Activated CD8-positive, alpha-beta memory T cell treated with anti-CD3 and anti-CD28 coated beads for 36 hours (primary cell): ENCODE data around the gene NRM. TPM values are rescaled to one million over a fixed set of nuclear protein-coding genes. Genes with fewer than 3 reads are reported as not detected.
"Not testable (repeated sequence)": the region's sequence is repeated elsewhere in the genome, so short reads cannot be mapped to it uniquely, and the experiment has no call there.

ENCODE experiments used
- CTCF ChIA-PET: fragments of 350-600 bp; sonication (Branson Sonifier 250); formaldehyde crosslinking; loops from one replicate; lab custom pipeline; 2021; ENCODE audit warnings: antibody characterized with exemption; lab: Charles Lee
- POLR2A ChIA-PET: fragments of 350-600 bp; sonication (Branson Sonifier 250); formaldehyde crosslinking; loops from one replicate; lab custom pipeline; 2021; ENCODE audit warnings: antibody characterized with exemption; lab: Charles Lee
- total RNA-seq, 2 experiments: library from RNA; stranded (reverse); gene quantifications; one replicate each; pipeline ENCODE4 v1.2.3, GENCODE V29; 2021

NRM gene
- total RNA-seq, 2 experiments from 2014 or later = 26.9 to 27.1 TPM

- POLR2A ChIA-PET = interaction anchor here (0.9 to 1.7 kb wide), 4 partner anchors 37 to 71 kb away, joined by 3 to 7 read pairs (median 4); no protein-coding TSS in a partner anchor
- CTCF ChIA-PET = interaction anchor here (1.0 to 6.2 kb wide), 5 partner anchors 33 to 67 kb away, joined by 3 to 49 read pairs (median 3); partner anchors contain the start of genes MDC1, MRPS18B, PPP1R10 and TUBB
Observed at GRCh38 chr6:30684386-30685156, 6.2 kb downstream of the NRM start.

GRCh38 chr6:30683980-30684338, 6.8 kb downstream of the NRM start:
- ChIA-PET POLR2A (interaction anchor here (1.0 to 5.7 kb wide), 2 partner anchors 37 to 68 kb away, joined by 3 to 98 read pairs; partner anchors contain the start of genes MDC1 and TUBB), CTCF (interaction anchor here (0.6 to 6.2 kb wide), 4 partner anchors 33 to 358 kb away, joined by 3 to 49 read pairs (median 3); partner anchors contain the start of genes MDC1 and TUBB)

DNA sequence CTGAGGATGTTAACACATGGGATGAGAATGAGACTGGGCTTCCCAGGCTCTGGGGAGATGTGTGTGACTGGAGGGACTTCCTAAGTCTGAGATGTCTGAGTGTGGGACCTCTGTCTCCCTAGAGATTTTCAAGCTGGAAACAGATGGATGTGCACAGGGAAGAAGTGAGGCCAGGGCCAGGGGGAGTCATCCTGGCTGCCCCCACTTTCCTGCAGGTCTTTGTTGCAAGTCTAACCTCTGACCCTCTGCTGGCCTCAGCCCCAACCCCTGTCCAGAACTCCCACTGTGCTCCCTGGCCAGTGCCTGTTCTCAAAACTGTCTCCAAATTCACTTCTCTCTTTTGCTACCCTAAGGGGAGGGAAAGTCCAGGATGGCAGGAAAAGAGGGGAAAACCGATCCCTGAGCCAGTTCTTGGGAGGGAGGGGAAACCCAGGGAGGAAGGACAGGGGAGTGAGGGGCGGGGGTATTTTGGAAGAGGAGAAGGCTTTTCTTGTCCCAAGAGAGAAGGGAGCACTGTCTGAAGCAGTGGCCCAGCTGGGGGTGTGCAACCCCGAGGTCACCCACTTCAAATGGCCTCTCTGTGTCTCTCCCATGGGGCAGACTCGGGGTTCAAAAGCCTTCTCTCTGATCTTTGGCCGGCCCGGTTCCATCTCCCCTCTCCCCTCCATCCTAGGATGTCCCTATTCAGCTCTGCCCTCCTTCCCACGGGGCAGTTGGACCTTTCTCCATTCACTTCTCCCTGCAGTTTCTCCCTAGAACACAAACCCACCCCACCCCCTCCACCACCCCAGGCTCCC, 7.4 kb downstream of the NRM start:
- ChIA-PET CTCF (interaction anchor here (0.6 to 6.2 kb wide), 7 partner anchors 34 to 359 kb away, joined by 3 to 49 read pairs (median 6); partner anchors contain the start of genes MDC1, MRPS18B, PPP1R10 and TUBB), POLR2A (interaction anchor here (0.6 to 5.7 kb wide), 4 partner anchors 37 to 68 kb away, joined by 3 to 98 read pairs (median 10); partner anchors contain the start of genes MDC1 and TUBB)

DNA sequence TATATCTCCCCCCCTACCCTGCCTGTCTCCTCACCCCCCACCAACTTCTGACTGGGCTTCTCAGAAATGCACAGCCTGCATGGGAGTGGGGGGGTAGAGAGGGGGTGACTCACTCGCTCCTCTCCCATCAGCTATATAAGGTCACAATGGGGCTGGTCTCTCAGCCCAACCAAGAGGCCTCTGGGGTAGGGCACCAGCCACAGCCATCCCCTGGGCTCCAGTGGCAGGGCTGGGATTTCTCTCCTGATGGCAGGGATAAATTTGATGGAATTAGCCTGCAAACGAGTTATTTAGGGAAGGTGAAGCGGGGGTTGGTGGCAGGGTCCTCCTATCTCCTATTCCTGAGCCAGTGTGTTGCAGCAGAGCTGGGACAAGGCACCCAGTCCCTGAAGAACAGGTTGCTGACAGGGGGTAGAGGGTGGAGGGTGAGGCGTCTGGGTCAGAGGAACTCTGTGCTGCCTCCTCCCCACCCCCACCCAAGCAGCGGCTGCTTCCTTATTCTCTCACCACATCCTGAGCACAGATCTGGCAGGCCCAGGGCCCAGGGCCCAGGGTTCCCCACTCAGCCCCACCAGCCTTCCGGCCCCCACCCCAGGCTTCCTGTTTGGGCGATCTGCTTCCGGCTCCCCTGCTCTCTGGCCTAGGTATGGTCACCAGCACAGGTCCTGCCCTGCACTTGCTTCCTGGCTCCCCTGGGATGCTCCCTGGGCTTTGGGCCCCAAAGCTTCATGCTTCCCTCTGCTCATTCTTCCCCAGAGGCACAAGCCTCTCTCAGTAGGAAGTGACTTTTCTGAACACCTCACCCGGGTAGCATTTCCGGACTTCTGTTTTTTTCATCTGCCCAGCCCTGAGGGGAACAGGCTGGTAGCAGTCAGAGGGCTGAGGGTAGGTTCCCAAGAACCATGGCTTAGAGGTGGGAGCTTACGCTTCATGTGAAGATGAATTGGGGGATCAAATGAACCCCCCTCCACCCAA, 8.4 kb downstream of the NRM start:
- ChIA-PET POLR2A (interaction anchor here (0.6 to 5.7 kb wide), 7 partner anchors 38 to 129 kb away, joined by 3 to 98 read pairs (median 3); partner anchors contain the start of genes MDC1, MRPS18B, PPP1R10 and TUBB), CTCF (interaction anchor here (0.7 to 6.2 kb wide), 10 partner anchors 10 to 140 kb away, joined by 3 to 49 read pairs (median 4); partner anchors contain the start of genes MDC1, MRPS18B, PPP1R10 and PRR3)

GRCh38 chr6:30681766-30682142, 9.0 kb downstream of the NRM start:
- POLR2A ChIA-PET = interaction anchor here (0.5 to 5.7 kb wide), 5 partner anchors 35 to 130 kb away, joined by 3 to 98 read pairs (median 6); partner anchors contain the start of genes MDC1, MRPS18B, PPP1R10 and TUBB

DNA sequence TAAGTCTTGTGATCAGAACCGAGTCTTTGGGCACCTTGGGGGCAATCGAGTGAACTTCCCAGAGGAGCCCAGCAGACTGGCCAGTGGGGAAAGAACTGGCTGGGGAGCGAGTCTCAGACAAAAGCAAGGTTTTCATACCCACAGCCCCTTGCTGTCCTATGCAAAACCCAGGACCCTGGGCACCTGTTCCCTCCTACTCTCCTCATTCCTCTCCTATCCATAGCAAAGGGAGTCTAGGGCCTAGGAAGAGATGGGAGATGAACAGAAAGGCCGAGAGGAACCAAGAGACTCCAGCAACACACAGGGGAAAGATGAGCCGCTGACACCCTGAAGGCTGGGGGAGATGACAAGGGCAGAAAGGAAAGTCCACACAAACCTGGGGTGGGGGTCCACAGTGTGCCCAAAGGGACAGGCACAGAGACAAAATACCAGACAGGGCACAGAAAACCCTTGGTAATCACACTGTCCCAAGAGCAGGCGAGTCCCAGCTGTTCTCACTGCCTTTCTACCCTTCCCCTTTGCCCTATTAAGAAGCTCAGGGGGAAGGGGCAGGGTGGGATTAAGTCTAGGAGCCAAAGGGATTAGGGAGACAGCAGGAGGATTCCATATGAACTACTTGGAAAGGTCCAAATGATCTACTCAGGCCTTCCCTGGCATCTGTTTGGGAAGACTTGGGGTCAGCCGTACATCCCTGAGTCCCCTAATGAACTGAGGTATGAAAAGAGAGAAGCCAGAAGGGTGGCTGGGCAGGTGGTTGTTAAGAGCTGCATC, 10.8 kb downstream of the NRM start:
- CTCF ChIA-PET = interaction anchor here (0.6 to 6.2 kb wide), 11 partner anchors 11 to 276 kb away, joined by 3 to 64 read pairs (median 4); partner anchors contain the start of genes NRM and TUBB
- POLR2A ChIA-PET = interaction anchor here (1.3 to 5.7 kb wide), 3 partner anchors 9 to 41 kb away, joined by 3 to 98 read pairs (median 7); partner anchors contain the start of genes MDC1 and TUBB

More at GRCh38 chr6:30681766-30682142, 9.0 kb downstream of the NRM start:
- CTCF ChIA-PET = interaction anchor here (0.7 to 6.2 kb wide), 9 partner anchors 10 to 140 kb away, joined by 3 to 49 read pairs (median 4); partner anchors contain the start of genes MDC1, PRR3 and TUBB

DNA sequence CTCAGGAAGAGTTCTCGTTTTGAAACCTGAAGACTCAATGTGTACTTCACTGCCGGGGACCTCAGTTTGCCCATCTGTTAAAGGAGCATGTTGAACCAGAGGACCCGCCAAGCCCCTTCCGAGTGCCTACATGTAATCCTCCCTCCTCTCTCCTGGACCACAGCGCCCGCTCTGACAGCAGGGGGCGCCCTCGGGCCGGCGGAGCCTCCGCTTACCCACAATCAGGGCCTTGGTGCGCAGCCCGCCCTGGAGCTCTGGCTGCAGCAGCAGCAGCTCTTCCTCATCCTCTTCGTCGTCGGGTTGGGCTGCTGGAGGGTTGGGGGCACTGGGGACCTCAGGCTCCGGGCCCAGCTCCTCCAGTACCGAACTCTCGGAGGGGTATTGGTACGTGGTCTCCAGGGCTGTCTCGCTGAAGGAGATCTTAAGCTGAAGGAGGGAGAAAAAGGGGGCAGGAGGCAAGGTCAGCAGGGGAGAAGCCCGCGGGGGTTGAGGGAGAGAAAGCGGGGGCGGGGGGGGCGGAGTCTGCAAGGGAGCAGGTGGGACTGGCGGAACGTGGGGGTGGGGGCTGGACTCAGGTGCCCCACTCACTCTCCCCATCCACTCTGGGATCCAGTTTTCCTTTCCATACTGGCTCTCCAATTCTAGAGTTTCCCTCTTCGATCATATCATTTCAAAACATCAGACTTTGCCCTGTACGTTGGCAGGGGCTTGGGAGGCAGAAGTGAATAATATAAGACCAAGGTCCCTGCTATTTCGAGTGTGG, 11.6 kb downstream of the NRM start:
- ChIA-PET CTCF (interaction anchor here (0.6 to 3.2 kb wide), 24 partner anchors 9 to 408 kb away, joined by 3 to 64 read pairs (median 4); partner anchors contain the start of genes C6orf136, MDC1, MRPS18B and NRM), POLR2A (interaction anchor here (0.8 to 5.7 kb wide), 6 partner anchors 8 to 64 kb away, joined by 3 to 98 read pairs (median 5); partner anchors contain the start of genes MDC1, NRM and TUBB)

GRCh38 chr6:30676660-30677285, 14.0 kb downstream of the NRM start:
- ChIA-PET POLR2A (no interaction called here), CTCF (interaction anchor here (1.0 to 1.2 kb wide), 2 partner anchors 45 to 54 kb away, joined by 3 to 4 read pairs; no protein-coding TSS in a partner anchor)

DNA sequence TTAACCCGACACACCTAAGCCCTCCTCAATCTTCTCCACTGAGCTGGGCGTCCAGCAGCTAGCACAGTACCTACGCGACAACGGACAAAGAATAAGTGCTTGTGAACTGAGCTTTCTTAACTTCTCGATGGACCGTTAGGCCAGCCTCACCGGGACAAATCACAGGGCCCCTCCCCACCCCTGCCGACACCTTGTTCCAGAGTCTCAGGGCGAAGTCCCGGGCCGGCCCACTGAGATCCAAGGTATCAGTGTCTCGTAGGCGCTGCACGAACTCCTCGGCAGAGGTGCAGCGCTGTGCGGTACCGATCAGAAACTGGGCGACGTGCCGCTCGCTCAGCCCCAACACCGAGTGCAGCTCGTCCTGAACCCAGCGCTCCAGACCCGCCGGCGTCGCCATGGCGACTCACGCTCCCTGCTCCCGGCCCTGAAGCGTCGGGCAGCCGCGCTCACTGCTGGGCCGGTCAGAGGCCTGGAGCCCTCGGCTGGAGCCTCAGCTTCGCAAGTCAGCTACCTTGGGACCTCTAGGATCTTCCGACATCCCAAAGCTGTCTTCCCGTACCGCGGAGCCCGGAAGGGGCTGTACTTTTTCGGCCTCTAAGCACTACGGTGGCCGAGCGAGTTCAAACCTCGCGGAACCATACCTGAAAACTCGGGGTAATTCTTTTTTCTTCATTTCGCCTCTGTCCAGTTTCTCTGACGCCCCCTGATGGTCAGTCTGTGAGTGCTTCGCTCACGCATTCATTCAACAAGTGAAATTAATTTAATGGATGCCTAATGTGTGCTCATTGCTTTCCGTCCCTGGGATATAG, 18.1 kb downstream of the NRM start, which contains the start of gene DHX16:
DHX16 (minus strand) TSS at position 562 of the 809 bp plus-strand sequence; CDS start at position 397, 165 bp downstream.
- CTCF ChIA-PET = interaction anchor here (0.6 to 2.5 kb wide), 13 partner anchors 10 to 212 kb away, joined by 3 to 7 read pairs (median 4); partner anchors contain the start of genes ATAT1 and DDR1
- POLR2A ChIA-PET = interaction anchor here (0.5 to 1.3 kb wide), 4 partner anchors 15 to 58 kb away, joined by 3 to 6 read pairs (median 4); no protein-coding TSS in a partner anchor

DNA sequence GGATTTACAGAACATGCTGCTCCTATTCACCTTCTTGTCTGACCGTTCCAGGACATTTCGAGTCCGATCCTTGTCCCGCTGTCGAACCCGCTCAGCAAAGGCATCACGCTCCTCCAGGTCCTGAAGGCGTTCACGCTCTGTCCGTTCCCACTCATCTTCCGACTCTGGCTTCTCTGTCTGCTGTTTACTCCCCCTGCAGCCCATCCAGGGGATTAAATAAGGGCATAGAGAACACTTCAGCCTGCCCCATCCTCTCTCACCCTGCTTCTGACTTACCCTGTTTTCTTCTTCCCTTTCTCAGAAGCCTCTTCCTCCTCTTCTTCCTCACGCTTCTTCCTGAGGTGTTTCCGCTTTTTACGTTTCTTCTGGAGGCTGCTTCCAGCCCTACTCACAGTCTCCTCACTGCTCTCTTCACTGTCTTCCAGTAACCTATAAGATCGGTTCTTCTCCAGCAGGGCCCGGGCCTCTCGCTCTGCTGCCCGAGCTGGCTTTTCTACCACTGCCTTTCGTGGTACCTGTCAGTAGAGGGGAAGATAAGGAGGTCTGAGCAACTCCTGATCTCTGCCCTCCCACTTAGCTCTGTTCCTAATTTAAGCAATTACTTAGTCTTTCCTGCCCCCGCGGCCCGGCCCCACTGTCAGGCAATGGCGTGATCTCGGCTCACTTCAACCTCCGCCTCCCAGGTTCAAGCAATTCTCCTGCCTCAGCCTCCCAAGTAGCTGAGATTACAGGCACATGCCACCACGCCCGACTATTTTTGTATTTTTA, 19.8 kb downstream of the NRM start:
- CTCF ChIA-PET = interaction anchor here (1.3 to 2.5 kb wide), 2 partner anchors 18 to 63 kb away, joined by 3 to 7 read pairs; no protein-coding TSS in a partner anchor
- POLR2A ChIA-PET = interaction anchor here (0.5 kb wide), 1 partner anchor 143 kb away, joined by 14 read pairs; no protein-coding TSS in a partner anchor

- CTCF ChIA-PET = interaction anchor here (0.9 kb wide), 1 partner anchor 56 kb away, joined by 3 read pairs; no protein-coding TSS in a partner anchor
- POLR2A ChIA-PET = not testable (repeated sequence)
Observed at GRCh38 chr6:30666300-30666699, 24.5 kb downstream of the NRM start.

DNA sequence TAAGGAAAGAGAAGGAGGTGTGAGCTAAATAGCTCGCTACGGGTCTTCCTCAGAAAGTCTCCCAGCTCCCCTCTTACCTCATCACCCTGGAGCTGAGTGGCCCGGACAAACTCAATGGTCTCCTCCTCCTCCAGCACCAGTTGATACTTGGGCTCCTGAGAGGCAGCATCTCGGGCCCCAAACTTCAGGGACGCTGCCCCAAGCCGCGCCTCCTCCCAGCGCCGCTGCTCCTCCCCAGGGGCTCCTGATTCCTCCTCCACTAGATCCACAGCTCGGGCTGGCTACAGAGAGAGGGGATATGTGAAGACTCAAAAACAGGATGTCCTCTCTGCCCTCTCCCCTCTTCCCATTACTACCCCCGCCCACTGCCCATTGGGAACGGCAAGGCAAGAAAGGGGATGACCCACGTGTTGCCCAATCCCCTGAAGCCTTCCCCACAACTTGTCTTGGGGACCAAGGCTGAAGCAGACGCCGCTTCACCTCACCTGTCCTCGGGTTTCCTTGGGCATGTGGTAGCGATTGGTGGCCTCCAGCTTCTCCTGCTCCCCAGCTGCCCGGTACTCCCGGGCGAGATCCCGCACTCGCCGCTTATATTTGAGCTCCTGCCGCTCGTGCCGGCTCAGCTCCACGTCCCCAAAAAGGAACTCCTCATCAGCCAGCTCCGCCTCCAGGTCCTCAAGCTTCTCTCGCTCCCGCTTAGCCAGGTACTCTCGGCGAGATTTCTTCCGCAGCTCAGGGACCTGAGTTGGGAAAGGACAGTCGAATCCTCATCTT, 25.6 kb downstream of the NRM start:
- ChIA-PET CTCF (interaction anchor here (0.9 to 1.4 kb wide), 4 partner anchors 10 to 66 kb away, joined by 3 to 4 read pairs (median 3); no protein-coding TSS in a partner anchor), POLR2A (no interaction called here)
